Adrenal gland (tissue), 5 donors: Measurements from ENCODE around the gene POLR2H.

Experiments used
- CTCF ChIP-seq, 6 experiments: fragments of 450-650 bp in 4 of 6; fragments of 200-600 bp in 2 of 6; sonication (generic) in 1 of 6; IDR thresholded peaks; 1 replicate in 5 of 6; 2 replicates in 1 of 6; pipeline versions ENCODE4 v1.5.1 to v1.8.0; 2016 to 2021; ENCODE audit warnings: antibody characterized with exemption in 6 of 6, mild to moderate bottlenecking in 2 of 6, moderate library complexity in 1 of 6
- POLR2A ChIP-seq, 2 donors: fragments of 450-650 bp; IDR thresholded peaks; one replicate each; pipeline ENCODE4 v1.6.1; 2017; ENCODE audit warnings: antibody characterized with exemption in 2 of 2, mild to moderate bottlenecking in 2 of 2, moderate library complexity in 1 of 2
- donor health status: DM: no; HTN: no; CAD: no.

GRCh38 chr3:184372296-184372821 is 10.8 kb downstream of the POLR2H start:
- TF ChIP-seq CTCF (IDR thresholded peaks at IDR 0.05) (no peak), POLR2A (IDR thresholded peaks at IDR 0.05) (no peak)
